Measurements from ENCODE around the gene S100A5.
"Not testable (repeated sequence)": the region's sequence is repeated elsewhere in the genome, so short reads cannot be mapped to it uniquely, and the experiment has no call there.

The S100A5 gene

GRCh38 chr1:153566414-153567371 is 26.0 kb upstream of the S100A5 start:
- DNase-seq = no peak

GRCh38 chr1:153565529-153566374 is 25.0 kb upstream of the S100A5 start, which contains the start of gene S100A2:
TSS of gene S100A2 (minus strand) at chr1:153565844. CDS start at chr1:153563877, 1,967 bp downstream.
- DNase-seq = no peak

- DNase-seq = no peak
Measured at GRCh38 chr1:153563991-153564390, 23.3 kb upstream of the S100A5 start.

DNA sequence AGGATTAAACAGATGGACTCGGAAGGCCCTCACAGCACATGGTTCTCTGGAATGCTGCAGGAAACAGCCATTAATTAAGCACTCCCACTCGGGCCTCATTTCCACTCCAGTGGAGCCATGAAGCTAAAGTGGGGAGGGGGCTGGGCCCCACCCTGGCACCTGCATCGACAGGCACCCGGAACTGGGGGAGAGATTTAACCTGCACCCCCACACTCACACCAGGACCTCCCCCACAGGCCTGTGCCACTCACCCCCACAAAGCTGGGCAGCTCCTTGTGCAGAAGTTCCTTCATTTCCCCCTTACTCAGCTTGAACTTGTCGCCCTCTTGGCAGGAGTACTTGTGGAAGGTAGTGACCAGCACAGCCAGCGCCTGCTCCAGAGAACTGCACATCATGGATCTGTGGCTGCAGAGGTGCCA is 22.8 kb upstream of the S100A5 start:
- DNase-seq = no peak

GRCh38 chr1:153562021-153562420 is 21.3 kb upstream of the S100A5 start:
- not testable (repeated sequence) for DNase-seq

GRCh38 chr1:153561466-153561985 is 20.8 kb upstream of the S100A5 start:
- no peak for DNase-seq

GRCh38 chr1:153560771-153561465 is 20.2 kb upstream of the S100A5 start:
- no peak for DNase-seq

- DNase-seq = no peak
Measured at GRCh38 chr1:153560241-153560640, 19.5 kb upstream of the S100A5 start.

DNA sequence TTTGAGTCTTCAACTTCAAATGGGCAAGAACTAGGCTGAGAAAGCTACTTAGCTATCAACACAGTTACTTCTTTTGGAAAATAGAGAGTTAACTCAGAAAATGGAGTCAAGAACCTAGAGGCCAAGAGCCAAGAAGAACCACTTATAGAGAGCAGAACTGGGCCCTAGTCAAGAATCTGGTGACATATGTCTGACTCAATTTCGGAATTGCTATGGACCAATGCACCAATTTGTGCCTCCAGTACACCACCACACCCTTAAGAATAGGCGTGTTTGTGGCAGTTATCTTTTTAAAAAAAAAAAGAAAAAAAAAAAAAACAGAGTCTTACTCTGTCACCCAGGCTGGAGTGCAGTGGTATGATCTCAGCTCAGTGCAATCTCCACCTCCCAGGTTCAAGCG is 17.1 kb upstream of the S100A5 start:
- no peak for DNase-seq

DNA sequence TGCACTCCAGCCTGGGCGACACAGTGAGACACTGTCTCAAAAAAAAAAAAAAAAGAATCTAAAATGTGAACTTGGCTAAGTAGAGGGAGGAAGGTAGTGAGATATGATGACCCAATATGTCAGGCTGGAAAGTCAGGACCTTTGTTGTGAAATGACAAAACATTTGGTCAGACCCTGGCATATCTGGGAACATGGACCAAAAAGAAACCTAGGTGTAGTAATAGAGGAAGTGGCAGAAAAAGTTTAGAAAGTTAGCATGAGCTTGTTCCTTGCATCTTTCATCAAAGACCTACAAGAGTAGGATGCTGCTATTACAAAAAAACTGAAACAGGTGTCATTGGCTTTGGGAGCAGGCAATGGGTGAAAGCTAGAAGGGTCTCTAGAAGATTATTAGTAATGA is 15.6 kb upstream of the S100A5 start:
- no peak for DNase-seq

DNA sequence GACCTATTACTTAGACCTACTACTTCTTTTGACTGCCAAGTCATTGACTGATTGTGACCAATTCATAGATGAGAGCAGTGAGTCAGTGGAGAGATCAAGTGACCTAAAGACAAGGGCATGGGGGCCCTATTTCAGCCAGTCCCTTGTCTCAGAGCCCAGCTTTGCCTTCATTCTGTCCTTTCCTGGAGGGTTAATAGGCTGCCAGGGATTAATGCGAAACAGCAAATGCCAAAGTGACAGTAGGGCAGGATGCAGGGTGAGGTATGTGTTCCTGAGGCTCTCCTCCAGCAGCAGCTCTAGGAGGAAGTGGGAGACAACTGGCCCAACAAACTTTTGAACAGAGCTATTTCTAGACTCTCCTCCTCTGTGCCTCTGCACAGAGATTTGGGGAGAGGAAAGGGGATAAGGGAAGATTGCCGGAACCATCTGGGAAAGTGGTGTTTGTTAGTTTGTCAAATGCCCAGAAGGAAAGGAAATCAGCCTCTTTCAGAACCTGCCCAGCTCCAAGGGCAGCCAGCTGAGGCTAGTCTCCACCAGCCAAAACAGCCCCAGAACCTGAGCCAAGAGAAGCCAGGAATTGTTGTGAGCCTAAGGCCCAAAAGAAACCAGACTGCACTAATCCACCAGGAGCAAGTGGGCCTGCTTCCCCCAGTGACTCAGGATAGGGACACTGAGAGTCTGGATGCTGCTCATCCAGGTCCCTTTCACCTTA is 13.3 kb upstream of the S100A5 start:
- no peak for DNase-seq

- DNase-seq = no peak
Measured at GRCh38 chr1:153553096-153553495, 12.4 kb upstream of the S100A5 start.

GRCh38 chr1:153552335-153552734 is 11.6 kb upstream of the S100A5 start:
- no peak for DNase-seq

- DNase-seq = no peak
Measured at GRCh38 chr1:153550827-153551500, 10.2 kb upstream of the S100A5 start.

GRCh38 chr1:153550398-153550758 is 9.6 kb upstream of the S100A5 start:
- no peak for DNase-seq

- DNase-seq = no peak
Measured at GRCh38 chr1:153549741-153550397, 9.1 kb upstream of the S100A5 start.

DNA sequence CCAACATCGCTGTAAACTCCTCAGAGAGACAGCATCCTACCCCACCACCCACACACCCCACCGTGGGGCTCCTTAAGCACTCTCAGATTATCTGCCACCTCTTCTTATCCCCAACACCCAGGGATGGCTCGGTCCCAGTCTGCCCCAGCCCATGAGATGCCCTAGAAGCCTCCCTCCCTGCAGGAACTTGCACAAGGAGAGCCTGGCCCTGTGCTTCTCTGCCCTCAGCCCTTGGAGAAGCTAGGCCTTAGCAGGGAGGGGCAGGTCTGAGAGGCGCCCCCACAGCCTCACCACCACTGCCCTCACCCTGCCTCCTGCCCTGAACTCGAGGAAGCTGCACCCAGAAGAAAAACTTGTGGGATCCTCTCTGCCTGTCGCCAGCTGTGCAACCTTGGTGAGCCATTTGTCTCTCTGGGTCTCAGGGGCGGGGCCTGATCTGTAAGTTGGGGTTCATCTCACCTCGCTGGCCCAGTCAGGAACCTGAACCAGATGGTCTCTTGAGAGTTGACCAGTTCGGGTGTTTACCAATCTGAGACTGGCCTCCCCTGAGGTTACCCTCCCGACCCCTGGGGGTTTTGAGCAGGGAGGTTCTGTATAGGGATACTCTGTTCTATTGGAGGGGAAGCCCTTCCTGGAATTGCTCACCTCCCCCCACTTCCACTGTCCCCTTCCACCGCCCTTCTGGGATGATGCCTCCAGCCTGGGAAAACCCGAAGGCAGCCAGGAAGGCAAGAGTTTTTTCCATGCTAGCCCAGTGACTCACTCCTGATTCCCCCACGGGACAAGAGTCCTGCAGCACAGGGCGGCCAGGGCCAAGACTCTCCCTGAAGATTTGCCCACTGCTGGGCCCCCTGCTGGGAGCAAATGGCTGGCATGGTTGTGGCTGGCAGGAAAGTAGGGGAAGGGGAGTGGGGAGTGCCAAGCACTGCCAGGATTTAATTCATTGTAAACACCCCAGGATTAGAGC is 8.3 kb upstream of the S100A5 start, which contains the start of gene S100A3:
S100A3 (minus strand) TSS at position 537 of the 967 bp plus-strand sequence. CDS start 773 bp downstream, outside the sequence.
- no peak for DNase-seq

GRCh38 chr1:153547560-153548551 is 7.1 kb upstream of the S100A5 start:
- no peak for DNase-seq
